EL (cell line): ENCODE results near the gene LTB.

ENCODE experiments used
- DNase-seq: peaks from one replicate; pipeline ENCODE4 v3.0.0-alpha.2; 2016

Gene LTB

GRCh38 chr6:31575335-31575901 is 6.8 kb downstream of the LTB start, which contains the start of gene TNF:
Gene TNF (plus strand): TSS chr6:31575565. CDS start chr6:31575742, 177 bp downstream.
- peak; percentile 21 for DNase-seq

- DNase-seq = no peak
Observed at GRCh38 chr6:31574106-31575061, 7.8 kb downstream of the LTB start.

GRCh38 chr6:31573239-31574105 is 8.8 kb downstream of the LTB start:
- no peak for DNase-seq

- DNase-seq = no peak
Observed at GRCh38 chr6:31572041-31572911, 9.9 kb downstream of the LTB start, which contains the start of gene LTA. Gene LTA (plus strand): TSS chr6:31572289. CDS start chr6:31572743, 454 bp downstream.

GRCh38 chr6:31569861-31570536 is 12.2 kb downstream of the LTB start:
- DNase-seq = no peak

- no peak for DNase-seq
Observed at GRCh38 chr6:31568537-31568961, 13.7 kb downstream of the LTB start.

- no peak for DNase-seq
Observed at GRCh38 chr6:31567531-31568370, 14.5 kb downstream of the LTB start.

GRCh38 chr6:31560697-31561058 is 21.5 kb downstream of the LTB start:
- no peak for DNase-seq

- peak; percentile 96 for DNase-seq
Observed at GRCh38 chr6:31559958-31560696, 22.1 kb downstream of the LTB start.

GRCh38 chr6:31559606-31559957 is 22.6 kb downstream of the LTB start:
- no peak for DNase-seq

- peak; percentile 34 for DNase-seq
Observed at GRCh38 chr6:31558631-31559500, 23.4 kb downstream of the LTB start.

- DNase-seq = no peak
Observed at GRCh38 chr6:31558318-31558625, 24.0 kb downstream of the LTB start.

GRCh38 chr6:31557443-31558317 is 24.5 kb downstream of the LTB start:
- no peak for DNase-seq

- no peak for DNase-seq
Observed at GRCh38 chr6:31556307-31556706, 25.9 kb downstream of the LTB start.

- DNase-seq = peak; percentile 69
Observed at GRCh38 chr6:31551371-31551770, 30.9 kb downstream of the LTB start.

GRCh38 chr6:31548544-31548873 is 33.7 kb downstream of the LTB start:
- no peak for DNase-seq

- DNase-seq = no peak
Observed at GRCh38 chr6:31547727-31548543, 34.3 kb downstream of the LTB start.
